WTC11 (cell line): ENCODE results near the gene ST6GALNAC5. TPM values are rescaled to one million over a fixed set of nuclear protein-coding genes. Genes with fewer than 3 reads are reported as not detected.
A peak's percentile ranks its signal among the peaks of the same experiment; 100 is the strongest.

Experiments
- ATAC-seq: fragments of 200-7000 bp; cut with Tn5 transposase; 2 replicates; pipeline ENCODE4 v1.10.0; 2021; ENCODE audit warnings: mild to moderate bottlenecking, moderate library complexity
- CTCF ChIA-PET: fragments of 300-600 bp; sonication (Branson Sonifier 250); formaldehyde crosslinking; loops from one replicate; lab custom pipeline; 2021; ENCODE audit warnings: antibody characterized with exemption; lab: Charles Lee
- POLR2A ChIA-PET: fragments of 350-600 bp; sonication (Branson Sonifier 250); formaldehyde crosslinking; loops from one replicate; lab custom pipeline; 2021; ENCODE audit warnings: antibody characterized with exemption; lab: Charles Lee
- DNase-seq: peaks from one replicate; pipeline ENCODE4 v3.0.0; 2021; ENCODE audit warnings: low spot score
- H3K27ac Mint-ChIP-seq: 2 replicates; pipeline ENCODE4 v1.8.0; 2021; ENCODE audit warnings: mixed read lengths
- H3K27me3 Mint-ChIP-seq: 2 replicates; pipeline ENCODE4 v1.8.0; 2021; ENCODE audit warnings: low read depth, mild to moderate bottlenecking, moderate library complexity, mixed read lengths
- H3K36me3 Mint-ChIP-seq: 2 replicates; pipeline ENCODE4 v1.8.0; 2021; ENCODE audit warnings: mixed read lengths
- H3K4me1 Mint-ChIP-seq: 2 replicates; pipeline ENCODE4 v1.8.0; 2022; ENCODE audit warnings: mixed read lengths
- H3K4me3 Mint-ChIP-seq: 2 replicates; pipeline ENCODE4 v1.8.0; 2021; ENCODE audit warnings: mild to moderate bottlenecking, moderate library complexity, mixed read lengths
- H3K9me3 Mint-ChIP-seq: 2 replicates; pipeline ENCODE4 v1.8.0; 2021; ENCODE audit warnings: mixed read lengths
- ESRRA ChIP-seq: sonication (generic); formaldehyde crosslinking; IDR thresholded peaks from 2 replicates; pipeline ENCODE4 v1.8.1; 2022; ENCODE audit warnings: mild to moderate bottlenecking, missing genetic modification reagents, borderline replicate concordance
- ETV6 ChIP-seq: sonication (generic); formaldehyde crosslinking; IDR thresholded peaks from 2 replicates; pipeline ENCODE4 v1.8.1; 2022; ENCODE audit warnings: mild to moderate bottlenecking, missing genetic modification reagents
- FOXP4 ChIP-seq: sonication (generic); formaldehyde crosslinking; IDR thresholded peaks from 2 replicates; pipeline ENCODE4 v1.8.0; 2022; ENCODE audit warnings: mild to moderate bottlenecking, missing genetic modification reagents
- GRHL2 ChIP-seq: fragments of 250-450 bp; sonication (Bioruptor Pico); IDR thresholded peaks from 2 replicates; pipeline ENCODE4 v1.8.0; 2022; ENCODE audit warnings: mild to moderate bottlenecking, moderate library complexity; ENCODE audit not compliant: insufficient replicate concordance, severe bottlenecking
- NR3C1 ChIP-seq: sonication (generic); formaldehyde crosslinking; conservative IDR thresholded peaks from 2 replicates; pipeline ENCODE4 v1.8.1; 2023; ENCODE audit warnings: low read depth, mild to moderate bottlenecking, missing genetic modification reagents
- PRDM15 ChIP-seq: sonication (generic); formaldehyde crosslinking; IDR thresholded peaks from 2 replicates; pipeline ENCODE4 v1.8.0; 2022; ENCODE audit warnings: missing genetic modification reagents
- ZNF317 ChIP-seq: sonication (generic); formaldehyde crosslinking; IDR thresholded peaks from 2 replicates; pipeline ENCODE4 v1.8.1; 2023; ENCODE audit warnings: low read depth, mild to moderate bottlenecking, moderate library complexity, missing genetic modification reagents, borderline replicate concordance
- total RNA-seq: library from RNA; stranded (reverse); gene quantifications from 3 replicates; pipeline ENCODE4 v1.2.3, GENCODE V29; 2021
- TF ChIP-seq, protein P1 (sequence below): sonication (generic); formaldehyde crosslinking; IDR thresholded peaks from 2 replicates; pipeline ENCODE4 v1.8.1; 2023; ENCODE audit warnings: mild to moderate bottlenecking, missing genetic modification reagents
- TF ChIP-seq, protein P2 (sequence below): fragments of 250-450 bp; sonication (Bioruptor Pico); IDR thresholded peaks from 2 replicates; pipeline ENCODE4 v1.9.0; 2021; ENCODE audit warnings: mild to moderate bottlenecking
- TF ChIP-seq, protein P3 (sequence below): sonication (generic); formaldehyde crosslinking; conservative IDR thresholded peaks from 2 replicates; pipeline ENCODE4 v1.8.1; 2023; ENCODE audit warnings: mild to moderate bottlenecking, low read depth, missing genetic modification reagents, moderate library complexity
- TF ChIP-seq, protein P4 (sequence below): fragments of 250-450 bp; sonication (Bioruptor Pico); IDR thresholded peaks from 2 replicates; pipeline ENCODE4 v1.9.0; 2021; ENCODE audit warnings: mild to moderate bottlenecking
- TF ChIP-seq, protein P5 (sequence below): sonication (generic); formaldehyde crosslinking; IDR thresholded peaks from 2 replicates; pipeline ENCODE4 v1.8.1; 2022; ENCODE audit warnings: low read depth, mild to moderate bottlenecking, moderate library complexity, missing genetic modification reagents, borderline replicate concordance
- TF ChIP-seq, protein P6 (sequence below): sonication (generic); formaldehyde crosslinking; IDR thresholded peaks from 2 replicates; pipeline ENCODE4 v1.8.0; 2023; ENCODE audit warnings: missing genetic modification reagents, mild to moderate bottlenecking, borderline replicate concordance

The ST6GALNAC5 gene
- total RNA-seq, 1 experiment from 2014 or later, result 9.6 TPM

- TF ChIP-seq FOXP4 (CRISPR knock-in tag), result no peak
- no peak for TF ChIP-seq NR3C1
- no peak for TF ChIP-seq GRHL2 (CRISPR knock-in tag)
- TF ChIP-seq, protein P1, sequence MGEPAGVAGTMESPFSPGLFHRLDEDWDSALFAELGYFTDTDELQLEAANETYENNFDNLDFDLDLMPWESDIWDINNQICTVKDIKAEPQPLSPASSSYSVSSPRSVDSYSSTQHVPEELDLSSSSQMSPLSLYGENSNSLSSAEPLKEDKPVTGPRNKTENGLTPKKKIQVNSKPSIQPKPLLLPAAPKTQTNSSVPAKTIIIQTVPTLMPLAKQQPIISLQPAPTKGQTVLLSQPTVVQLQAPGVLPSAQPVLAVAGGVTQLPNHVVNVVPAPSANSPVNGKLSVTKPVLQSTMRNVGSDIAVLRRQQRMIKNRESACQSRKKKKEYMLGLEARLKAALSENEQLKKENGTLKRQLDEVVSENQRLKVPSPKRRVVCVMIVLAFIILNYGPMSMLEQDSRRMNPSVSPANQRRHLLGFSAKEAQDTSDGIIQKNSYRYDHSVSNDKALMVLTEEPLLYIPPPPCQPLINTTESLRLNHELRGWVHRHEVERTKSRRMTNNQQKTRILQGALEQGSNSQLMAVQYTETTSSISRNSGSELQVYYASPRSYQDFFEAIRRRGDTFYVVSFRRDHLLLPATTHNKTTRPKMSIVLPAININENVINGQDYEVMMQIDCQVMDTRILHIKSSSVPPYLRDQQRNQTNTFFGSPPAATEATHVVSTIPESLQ (CRISPR knock-in tag), result no peak
- TF ChIP-seq, protein P2, sequence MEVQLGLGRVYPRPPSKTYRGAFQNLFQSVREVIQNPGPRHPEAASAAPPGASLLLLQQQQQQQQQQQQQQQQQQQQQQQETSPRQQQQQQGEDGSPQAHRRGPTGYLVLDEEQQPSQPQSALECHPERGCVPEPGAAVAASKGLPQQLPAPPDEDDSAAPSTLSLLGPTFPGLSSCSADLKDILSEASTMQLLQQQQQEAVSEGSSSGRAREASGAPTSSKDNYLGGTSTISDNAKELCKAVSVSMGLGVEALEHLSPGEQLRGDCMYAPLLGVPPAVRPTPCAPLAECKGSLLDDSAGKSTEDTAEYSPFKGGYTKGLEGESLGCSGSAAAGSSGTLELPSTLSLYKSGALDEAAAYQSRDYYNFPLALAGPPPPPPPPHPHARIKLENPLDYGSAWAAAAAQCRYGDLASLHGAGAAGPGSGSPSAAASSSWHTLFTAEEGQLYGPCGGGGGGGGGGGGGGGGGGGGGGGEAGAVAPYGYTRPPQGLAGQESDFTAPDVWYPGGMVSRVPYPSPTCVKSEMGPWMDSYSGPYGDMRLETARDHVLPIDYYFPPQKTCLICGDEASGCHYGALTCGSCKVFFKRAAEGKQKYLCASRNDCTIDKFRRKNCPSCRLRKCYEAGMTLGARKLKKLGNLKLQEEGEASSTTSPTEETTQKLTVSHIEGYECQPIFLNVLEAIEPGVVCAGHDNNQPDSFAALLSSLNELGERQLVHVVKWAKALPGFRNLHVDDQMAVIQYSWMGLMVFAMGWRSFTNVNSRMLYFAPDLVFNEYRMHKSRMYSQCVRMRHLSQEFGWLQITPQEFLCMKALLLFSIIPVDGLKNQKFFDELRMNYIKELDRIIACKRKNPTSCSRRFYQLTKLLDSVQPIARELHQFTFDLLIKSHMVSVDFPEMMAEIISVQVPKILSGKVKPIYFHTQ (CRISPR knock-in tag), result no peak
- TF ChIP-seq, protein P3, sequence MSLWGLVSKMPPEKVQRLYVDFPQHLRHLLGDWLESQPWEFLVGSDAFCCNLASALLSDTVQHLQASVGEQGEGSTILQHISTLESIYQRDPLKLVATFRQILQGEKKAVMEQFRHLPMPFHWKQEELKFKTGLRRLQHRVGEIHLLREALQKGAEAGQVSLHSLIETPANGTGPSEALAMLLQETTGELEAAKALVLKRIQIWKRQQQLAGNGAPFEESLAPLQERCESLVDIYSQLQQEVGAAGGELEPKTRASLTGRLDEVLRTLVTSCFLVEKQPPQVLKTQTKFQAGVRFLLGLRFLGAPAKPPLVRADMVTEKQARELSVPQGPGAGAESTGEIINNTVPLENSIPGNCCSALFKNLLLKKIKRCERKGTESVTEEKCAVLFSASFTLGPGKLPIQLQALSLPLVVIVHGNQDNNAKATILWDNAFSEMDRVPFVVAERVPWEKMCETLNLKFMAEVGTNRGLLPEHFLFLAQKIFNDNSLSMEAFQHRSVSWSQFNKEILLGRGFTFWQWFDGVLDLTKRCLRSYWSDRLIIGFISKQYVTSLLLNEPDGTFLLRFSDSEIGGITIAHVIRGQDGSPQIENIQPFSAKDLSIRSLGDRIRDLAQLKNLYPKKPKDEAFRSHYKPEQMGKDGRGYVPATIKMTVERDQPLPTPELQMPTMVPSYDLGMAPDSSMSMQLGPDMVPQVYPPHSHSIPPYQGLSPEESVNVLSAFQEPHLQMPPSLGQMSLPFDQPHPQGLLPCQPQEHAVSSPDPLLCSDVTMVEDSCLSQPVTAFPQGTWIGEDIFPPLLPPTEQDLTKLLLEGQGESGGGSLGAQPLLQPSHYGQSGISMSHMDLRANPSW (CRISPR knock-in tag), result no peak
- TF ChIP-seq ETV6 (CRISPR knock-in tag), result no peak
- no peak for TF ChIP-seq ESRRA (CRISPR knock-in tag)
- TF ChIP-seq, protein P4, sequence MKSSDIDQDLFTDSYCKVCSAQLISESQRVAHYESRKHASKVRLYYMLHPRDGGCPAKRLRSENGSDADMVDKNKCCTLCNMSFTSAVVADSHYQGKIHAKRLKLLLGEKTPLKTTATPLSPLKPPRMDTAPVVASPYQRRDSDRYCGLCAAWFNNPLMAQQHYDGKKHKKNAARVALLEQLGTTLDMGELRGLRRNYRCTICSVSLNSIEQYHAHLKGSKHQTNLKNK (CRISPR knock-in tag), result no peak
- TF ChIP-seq, protein P5, sequence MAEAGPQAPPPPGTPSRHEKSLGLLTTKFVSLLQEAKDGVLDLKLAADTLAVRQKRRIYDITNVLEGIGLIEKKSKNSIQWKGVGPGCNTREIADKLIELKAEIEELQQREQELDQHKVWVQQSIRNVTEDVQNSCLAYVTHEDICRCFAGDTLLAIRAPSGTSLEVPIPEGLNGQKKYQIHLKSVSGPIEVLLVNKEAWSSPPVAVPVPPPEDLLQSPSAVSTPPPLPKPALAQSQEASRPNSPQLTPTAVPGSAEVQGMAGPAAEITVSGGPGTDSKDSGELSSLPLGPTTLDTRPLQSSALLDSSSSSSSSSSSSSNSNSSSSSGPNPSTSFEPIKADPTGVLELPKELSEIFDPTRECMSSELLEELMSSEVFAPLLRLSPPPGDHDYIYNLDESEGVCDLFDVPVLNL (CRISPR knock-in tag), result no peak
- TF ChIP-seq, protein P6, sequence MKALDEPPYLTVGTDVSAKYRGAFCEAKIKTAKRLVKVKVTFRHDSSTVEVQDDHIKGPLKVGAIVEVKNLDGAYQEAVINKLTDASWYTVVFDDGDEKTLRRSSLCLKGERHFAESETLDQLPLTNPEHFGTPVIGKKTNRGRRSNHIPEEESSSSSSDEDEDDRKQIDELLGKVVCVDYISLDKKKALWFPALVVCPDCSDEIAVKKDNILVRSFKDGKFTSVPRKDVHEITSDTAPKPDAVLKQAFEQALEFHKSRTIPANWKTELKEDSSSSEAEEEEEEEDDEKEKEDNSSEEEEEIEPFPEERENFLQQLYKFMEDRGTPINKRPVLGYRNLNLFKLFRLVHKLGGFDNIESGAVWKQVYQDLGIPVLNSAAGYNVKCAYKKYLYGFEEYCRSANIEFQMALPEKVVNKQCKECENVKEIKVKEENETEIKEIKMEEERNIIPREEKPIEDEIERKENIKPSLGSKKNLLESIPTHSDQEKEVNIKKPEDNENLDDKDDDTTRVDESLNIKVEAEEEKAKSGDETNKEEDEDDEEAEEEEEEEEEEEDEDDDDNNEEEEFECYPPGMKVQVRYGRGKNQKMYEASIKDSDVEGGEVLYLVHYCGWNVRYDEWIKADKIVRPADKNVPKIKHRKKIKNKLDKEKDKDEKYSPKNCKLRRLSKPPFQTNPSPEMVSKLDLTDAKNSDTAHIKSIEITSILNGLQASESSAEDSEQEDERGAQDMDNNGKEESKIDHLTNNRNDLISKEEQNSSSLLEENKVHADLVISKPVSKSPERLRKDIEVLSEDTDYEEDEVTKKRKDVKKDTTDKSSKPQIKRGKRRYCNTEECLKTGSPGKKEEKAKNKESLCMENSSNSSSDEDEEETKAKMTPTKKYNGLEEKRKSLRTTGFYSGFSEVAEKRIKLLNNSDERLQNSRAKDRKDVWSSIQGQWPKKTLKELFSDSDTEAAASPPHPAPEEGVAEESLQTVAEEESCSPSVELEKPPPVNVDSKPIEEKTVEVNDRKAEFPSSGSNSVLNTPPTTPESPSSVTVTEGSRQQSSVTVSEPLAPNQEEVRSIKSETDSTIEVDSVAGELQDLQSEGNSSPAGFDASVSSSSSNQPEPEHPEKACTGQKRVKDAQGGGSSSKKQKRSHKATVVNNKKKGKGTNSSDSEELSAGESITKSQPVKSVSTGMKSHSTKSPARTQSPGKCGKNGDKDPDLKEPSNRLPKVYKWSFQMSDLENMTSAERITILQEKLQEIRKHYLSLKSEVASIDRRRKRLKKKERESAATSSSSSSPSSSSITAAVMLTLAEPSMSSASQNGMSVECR (CRISPR knock-in tag), result no peak
- no peak for TF ChIP-seq ZNF317 (CRISPR knock-in tag)
- no peak for TF ChIP-seq PRDM15 (CRISPR knock-in tag)
- peak; percentile 11; the same call in 1 of the 2 replicates for ATAC-seq
- Mint-ChIP-seq H3K27me3 (no peaks in the 10 kb centered on the region), H3K27ac (no peak overlapping the region), H3K4me3 (no peak overlapping the region), H3K36me3 (no peaks in the 10 kb centered on the region), H3K4me1 (peaks cover 49% of the 10 kb centered on the region), H3K9me3 (no peaks in the 10 kb centered on the region)
- CTCF ChIA-PET, result no interaction called here
- DNase-seq, result no peak
- POLR2A ChIA-PET, result no interaction called here
Measured at GRCh38 chr1:77024500-77024899, 157.2 kb downstream of the ST6GALNAC5 start.
